ENCODE results near the gene ACKR2. TPM values are rescaled to one million over a fixed set of nuclear protein-coding genes. Genes with fewer than 3 reads are reported as not detected.

Gene ACKR2
- total and polyA plus RNA-seq, 2 donors (not counting 3 experiments of a cell fraction or from before 2014, with no cell fraction given), result 0.01 TPM; not detected in 1

GRCh38 chr3:42871592-42872196 lies 62.4 kb downstream of the ACKR2 start:
- no peak for TF ChIP-seq POLR2A (IDR thresholded peaks at IDR 0.05; ENCODE audit: low read depth, low read length)
- no peak for TF ChIP-seq MYC (IDR thresholded peaks at IDR 0.05; ENCODE audit: low read depth, low read length)
- TF ChIP-seq EZH2 (IDR thresholded peaks at IDR 0.05; ENCODE audit: borderline replicate concordance, low read depth, low read length, severe bottlenecking), result no peak
- TF ChIP-seq MAX (IDR thresholded peaks at IDR 0.05; ENCODE audit: insufficient read depth, insufficient read length), result no peak
- TF ChIP-seq GATA2 (IDR thresholded peaks at IDR 0.05; ENCODE audit: insufficient read depth, insufficient read length, low read depth, low read length), result no peak
- TF ChIP-seq, protein P1, sequence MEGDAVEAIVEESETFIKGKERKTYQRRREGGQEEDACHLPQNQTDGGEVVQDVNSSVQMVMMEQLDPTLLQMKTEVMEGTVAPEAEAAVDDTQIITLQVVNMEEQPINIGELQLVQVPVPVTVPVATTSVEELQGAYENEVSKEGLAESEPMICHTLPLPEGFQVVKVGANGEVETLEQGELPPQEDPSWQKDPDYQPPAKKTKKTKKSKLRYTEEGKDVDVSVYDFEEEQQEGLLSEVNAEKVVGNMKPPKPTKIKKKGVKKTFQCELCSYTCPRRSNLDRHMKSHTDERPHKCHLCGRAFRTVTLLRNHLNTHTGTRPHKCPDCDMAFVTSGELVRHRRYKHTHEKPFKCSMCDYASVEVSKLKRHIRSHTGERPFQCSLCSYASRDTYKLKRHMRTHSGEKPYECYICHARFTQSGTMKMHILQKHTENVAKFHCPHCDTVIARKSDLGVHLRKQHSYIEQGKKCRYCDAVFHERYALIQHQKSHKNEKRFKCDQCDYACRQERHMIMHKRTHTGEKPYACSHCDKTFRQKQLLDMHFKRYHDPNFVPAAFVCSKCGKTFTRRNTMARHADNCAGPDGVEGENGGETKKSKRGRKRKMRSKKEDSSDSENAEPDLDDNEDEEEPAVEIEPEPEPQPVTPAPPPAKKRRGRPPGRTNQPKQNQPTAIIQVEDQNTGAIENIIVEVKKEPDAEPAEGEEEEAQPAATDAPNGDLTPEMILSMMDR (IDR thresholded peaks at IDR 0.05; ENCODE audit: extremely low read depth in 1 of 2, insufficient read depth in 1 of 2, low read depth in 1 of 2, low read length in 2 of 2), result no peak
- no peak for TF ChIP-seq FOS (IDR thresholded peaks at IDR 0.05; ENCODE audit: borderline replicate concordance, insufficient read depth, low read length)
- no peak for TF ChIP-seq POLR2AphosphoS5 (IDR thresholded peaks at IDR 0.05; ENCODE audit: insufficient read depth, low read depth, low read length)
- no peak for TF ChIP-seq JUN (IDR thresholded peaks at IDR 0.05; ENCODE audit: borderline replicate concordance, insufficient read depth, insufficient read length, low read depth)
- intact Hi-C loops (cut with micrococcal nuclease) (no loop called here), dilution Hi-C loops (cut with MboI; ENCODE audit: extremely low pct_ligation_motif_present, low sequenced_read_pairs) (no loop called here)
- Histone ChIP-seq H3K4me3 (replicated peaks in 1 of 3; ENCODE audit: insufficient read depth in 1 of 3, low read depth in 1 of 3, low read length in 3 of 3) (no peak overlapping the region), H3K9me1 (replicated peaks; ENCODE audit: control insufficient read depth, extremely low read depth, insufficient read depth, low read length) (no peaks in the 10 kb centered on the region), H3K9me3 (replicated peaks; ENCODE audit: control insufficient read depth, insufficient read depth, low read length) (no peaks in the 10 kb centered on the region), H3K36me3 (ENCODE audit: control insufficient read depth in 2 of 2, extremely low read depth in 1 of 2, insufficient read depth in 2 of 2, low read length in 2 of 2) (no peaks in the 10 kb centered on the region), H3K4me2 (ENCODE audit: insufficient read depth, low read length) (no peak overlapping the region), H3K4me1 (ENCODE audit: control insufficient read depth, extremely low read depth, insufficient read depth, low read length) (no peaks in the 10 kb centered on the region), H3K27me3 (ENCODE audit: control insufficient read depth in 2 of 2, insufficient read depth in 2 of 2, low read length in 2 of 2) (peaks cover 4 to 6% of the 10 kb centered on the region in 2 experiments), H3K9ac (replicated peaks; ENCODE audit: extremely low read depth, insufficient read depth, low read length) (no peak overlapping the region), H2AFZ (ENCODE audit: low read depth, low read length) (no peak overlapping the region), H3K27ac (ENCODE audit: insufficient read depth, low read depth, low read length) (no peak overlapping the region), H3K79me2 (ENCODE audit: control insufficient read depth, insufficient read depth, low read length) (no peaks in the 10 kb centered on the region), H4K20me1 (replicated peaks; ENCODE audit: control insufficient read depth, extremely low read depth, insufficient read depth, low read length) (no peaks in the 10 kb centered on the region)
- BruUV-seq (replicated peaks), result no TSS peak
- ChIA-PET POLR2A (no interaction called here), CTCF (interaction anchor here (0.6 kb wide), 1 partner anchor 49 kb away, joined by 4 read pairs; no protein-coding TSS in a partner anchor)
- DNase-seq (ENCODE audit: low read depth, low spot score) (peak; percentile 16), FAIRE-seq (no peak)

Data from endothelial cell of umbilical vein (primary cell).